Bronchial epithelial cell (primary cell): ENCODE measurements around the gene NR4A3. TPM values are rescaled to one million over a fixed set of nuclear protein-coding genes. Genes with fewer than 3 reads are reported as not detected.

Source experiments
- DNase-seq: peaks from one replicate; pipeline ENCODE4 v3.0.0-alpha.2; 2010; ENCODE audit warnings: low read depth
- FAIRE-seq: peaks from 2 replicates; lab custom pipeline; 2011; peaks lifted over from hg19 to GRCh38; lab: Jason Lieb, UNC
- H3K27me3 ChIP-seq: 2 replicates; pipeline ENCODE4 v1.5.1; 2011; ENCODE audit warnings: low read length; ENCODE audit not compliant: control insufficient read depth, insufficient read depth
- H3K36me3 ChIP-seq: 2 replicates; pipeline ENCODE4 v1.5.1; 2011; ENCODE audit warnings: low read length; ENCODE audit not compliant: control insufficient read depth, insufficient read depth
- H3K4me3 ChIP-seq: 2 replicates; pipeline ENCODE4 v1.5.1; 2011; ENCODE audit warnings: mild to moderate bottlenecking, low read depth, low read length, control low read depth
- total RNA-seq: library from RNA; depleted of rRNA; stranded (reverse); fragments of >200 nt; gene quantifications from 2 replicates; pipeline ENCODE4 v1.2.1, GENCODE V29; 2014
- TF ChIP-seq, protein P1 (sequence below): IDR thresholded peaks from 2 replicates; pipeline ENCODE4 v1.5.1; 2011; ENCODE audit warnings: mild to moderate bottlenecking, moderate library complexity, low read length, control low read depth, inconsistent platforms; ENCODE audit not compliant: insufficient read depth, severe bottlenecking

NR4A3 gene
- total RNA-seq, 1 donor from 2014 or later, result not detected

- FAIRE-seq, result no peak
- no peaks in the 10 kb centered on the region for H3K27me3 ChIP-seq
- no peak for DNase-seq
- no peaks in the 10 kb centered on the region for H3K36me3 ChIP-seq
- TF ChIP-seq, protein P1, sequence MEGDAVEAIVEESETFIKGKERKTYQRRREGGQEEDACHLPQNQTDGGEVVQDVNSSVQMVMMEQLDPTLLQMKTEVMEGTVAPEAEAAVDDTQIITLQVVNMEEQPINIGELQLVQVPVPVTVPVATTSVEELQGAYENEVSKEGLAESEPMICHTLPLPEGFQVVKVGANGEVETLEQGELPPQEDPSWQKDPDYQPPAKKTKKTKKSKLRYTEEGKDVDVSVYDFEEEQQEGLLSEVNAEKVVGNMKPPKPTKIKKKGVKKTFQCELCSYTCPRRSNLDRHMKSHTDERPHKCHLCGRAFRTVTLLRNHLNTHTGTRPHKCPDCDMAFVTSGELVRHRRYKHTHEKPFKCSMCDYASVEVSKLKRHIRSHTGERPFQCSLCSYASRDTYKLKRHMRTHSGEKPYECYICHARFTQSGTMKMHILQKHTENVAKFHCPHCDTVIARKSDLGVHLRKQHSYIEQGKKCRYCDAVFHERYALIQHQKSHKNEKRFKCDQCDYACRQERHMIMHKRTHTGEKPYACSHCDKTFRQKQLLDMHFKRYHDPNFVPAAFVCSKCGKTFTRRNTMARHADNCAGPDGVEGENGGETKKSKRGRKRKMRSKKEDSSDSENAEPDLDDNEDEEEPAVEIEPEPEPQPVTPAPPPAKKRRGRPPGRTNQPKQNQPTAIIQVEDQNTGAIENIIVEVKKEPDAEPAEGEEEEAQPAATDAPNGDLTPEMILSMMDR, result no peak
- H3K4me3 ChIP-seq, result no peak overlapping the region
These were observed 5.3 kb upstream of the NR4A3 start for GRCh38 chr9:99816392-99816791.

DNA sequence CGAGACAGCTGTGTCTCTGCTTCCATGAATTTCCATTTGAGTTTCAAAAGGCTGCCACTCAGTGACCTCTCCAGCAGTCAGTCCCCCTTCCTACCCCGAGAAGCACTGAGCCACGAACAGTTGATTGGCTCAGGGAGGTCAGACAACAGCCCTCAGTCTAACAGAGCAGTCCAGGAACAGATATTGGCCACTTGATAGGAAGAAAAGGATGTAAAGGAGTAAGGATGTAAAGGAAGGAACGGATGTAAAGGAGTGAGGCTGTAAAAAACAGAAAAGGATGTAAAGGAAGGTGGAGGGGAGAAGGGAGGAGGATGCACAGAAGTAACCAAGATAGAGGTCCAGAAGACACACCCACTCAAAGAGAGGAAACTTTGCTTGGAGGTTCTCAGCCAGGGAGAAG lies 3.2 kb upstream of the NR4A3 start:
- TF ChIP-seq, protein P1, result no peak
- H3K27me3 ChIP-seq, result no peaks in the 10 kb centered on the region
- DNase-seq, result no peak
- no peak for FAIRE-seq
- H3K4me3 ChIP-seq, result no peak overlapping the region
- H3K36me3 ChIP-seq, result no peaks in the 10 kb centered on the region

DNA sequence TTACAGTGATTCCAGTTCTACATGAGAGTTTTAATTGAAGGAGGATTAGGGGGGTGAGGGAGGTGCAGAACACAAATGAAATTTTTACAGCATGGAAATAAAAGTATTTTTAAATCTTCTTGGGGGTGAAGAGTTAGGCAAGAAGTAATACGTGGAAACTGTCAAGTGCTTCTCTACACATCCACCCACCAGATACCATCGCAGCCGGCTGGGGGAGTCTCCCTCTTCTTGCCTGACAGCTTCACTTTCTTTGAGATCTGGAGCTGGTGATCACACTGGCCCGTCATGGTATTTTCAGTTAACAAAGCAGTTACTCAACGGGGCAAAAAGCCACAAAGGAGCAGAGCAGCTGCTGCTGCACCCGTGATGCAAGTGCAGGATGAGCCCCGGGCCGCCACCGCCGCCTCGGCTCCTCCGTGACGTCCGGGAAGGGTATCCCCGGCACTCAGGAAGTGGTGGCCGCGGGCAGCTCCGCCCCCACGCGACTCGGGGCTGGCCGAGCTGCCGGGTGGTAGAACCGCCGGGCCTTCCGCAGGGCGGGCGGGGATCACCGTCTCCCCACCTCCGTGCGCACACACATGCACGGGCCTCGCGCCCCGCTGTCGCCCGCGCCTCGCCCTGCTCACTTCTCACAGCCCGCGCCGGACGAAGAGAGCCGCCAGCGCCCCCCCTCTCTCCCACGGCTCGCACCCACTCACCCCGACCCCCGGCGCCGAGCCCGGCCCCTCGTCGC lies 2.4 kb upstream of the NR4A3 start:
- TF ChIP-seq, protein P1, result no peak
- DNase-seq (peak; percentile 68), FAIRE-seq (no peak)

DNA sequence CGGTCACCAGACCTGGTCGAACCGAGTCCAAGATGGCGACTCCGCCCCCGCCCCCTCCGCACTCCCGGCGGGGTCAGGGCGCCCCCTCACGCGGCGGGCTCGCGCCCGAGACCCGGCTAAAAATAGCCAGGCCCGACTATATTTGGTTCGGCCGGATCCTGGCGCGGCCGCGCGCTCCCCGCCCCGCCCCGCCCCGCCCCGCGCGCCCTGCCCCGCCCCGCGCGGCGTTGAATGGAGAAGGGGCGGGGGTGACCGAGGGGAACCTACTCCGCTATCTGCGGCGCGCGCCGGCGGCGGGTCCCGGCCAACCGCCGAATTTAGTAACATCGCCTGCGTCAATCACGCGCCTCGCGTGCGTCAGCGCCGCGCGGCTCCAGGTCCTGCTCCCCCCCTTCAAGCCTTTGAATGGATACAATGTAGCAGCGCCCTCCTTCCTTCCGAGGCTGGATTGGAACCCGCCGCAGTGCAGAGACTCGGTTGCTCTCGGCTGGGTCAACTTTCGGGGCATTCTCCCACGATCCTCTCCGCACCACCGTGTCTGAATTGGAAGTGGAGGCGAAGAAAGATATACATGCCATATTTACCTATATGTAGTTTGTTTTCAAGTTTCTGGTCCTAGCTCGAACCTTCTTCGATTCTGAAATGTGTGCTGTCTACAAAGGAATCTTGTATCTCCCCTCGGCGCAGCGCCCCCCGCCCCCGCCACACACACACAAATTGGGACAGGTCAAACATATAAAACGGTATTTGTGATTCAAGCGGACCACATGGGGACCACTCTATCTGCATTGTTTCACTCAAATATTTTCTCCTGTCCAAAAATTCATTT lies 1.6 kb upstream of the NR4A3 start:
- Histone ChIP-seq H3K36me3 (no peaks in the 10 kb centered on the region), H3K4me3 (peak overlapping the region; percentile 85), H3K27me3 (peaks cover 7% of the 10 kb centered on the region)
- DNase-seq (peak; percentile 72), FAIRE-seq (no peak)
- TF ChIP-seq, protein P1, result peak; percentile 18

More for the DNA sequence above, 2.4 kb upstream of the NR4A3 start:
- Histone ChIP-seq H3K4me3 (peak overlapping the region; percentile 85), H3K36me3 (no peaks in the 10 kb centered on the region), H3K27me3 (no peaks in the 10 kb centered on the region)

- peaks cover 12% of the 10 kb centered on the region for H3K27me3 ChIP-seq
- DNase-seq, result peak; percentile 70
- no peak for FAIRE-seq
- TF ChIP-seq, protein P1, result no peak
- no peaks in the 10 kb centered on the region for H3K36me3 ChIP-seq
- H3K4me3 ChIP-seq, result peak overlapping the region; percentile 85
These were observed 845 bp upstream of the NR4A3 start for GRCh38 chr9:99820685-99821395.
